Fibroblast of pulmonary artery (primary cell): ENCODE data around the gene ATG2B.

Experiments used
- DNase-seq: peaks from one replicate; pipeline ENCODE4 v3.0.0-alpha.2; 2010; ENCODE audit warnings: low read depth
- H3K4me3 ChIP-seq: replicated peaks from 2 replicates; pipeline ENCODE4 v1.5.1; 2011; ENCODE audit warnings: low read depth, mild to moderate bottlenecking, control low read depth, low read length, moderate library complexity
- TF ChIP-seq, protein P1 (sequence below): IDR thresholded peaks from 2 replicates; pipeline ENCODE4 v1.5.1; 2011; ENCODE audit warnings: mild to moderate bottlenecking, control low read depth, low read length, inconsistent platforms; ENCODE audit errors: missing control alignments

ATG2B gene

DNA sequence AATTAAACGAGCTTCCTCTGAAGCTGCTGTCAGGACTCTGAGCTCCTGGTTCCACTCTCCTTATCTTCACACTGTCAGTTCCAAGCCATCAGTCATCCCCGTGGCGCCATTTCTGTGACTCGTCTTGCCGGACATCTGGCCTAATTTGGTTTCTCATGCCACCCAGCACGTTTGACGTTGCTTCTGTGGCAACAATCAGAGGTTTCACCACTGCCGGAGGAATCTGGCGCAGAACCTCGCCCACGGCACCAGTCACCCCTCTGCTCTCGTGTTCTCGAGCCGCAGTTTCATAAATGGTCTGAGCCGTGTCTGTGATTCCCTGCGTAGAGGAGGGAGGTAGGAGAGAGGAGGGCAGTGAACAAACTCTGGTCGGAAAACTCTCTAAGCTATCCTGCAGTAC lies 77.5 kb downstream of the ATG2B start:
- TF ChIP-seq, protein P1, sequence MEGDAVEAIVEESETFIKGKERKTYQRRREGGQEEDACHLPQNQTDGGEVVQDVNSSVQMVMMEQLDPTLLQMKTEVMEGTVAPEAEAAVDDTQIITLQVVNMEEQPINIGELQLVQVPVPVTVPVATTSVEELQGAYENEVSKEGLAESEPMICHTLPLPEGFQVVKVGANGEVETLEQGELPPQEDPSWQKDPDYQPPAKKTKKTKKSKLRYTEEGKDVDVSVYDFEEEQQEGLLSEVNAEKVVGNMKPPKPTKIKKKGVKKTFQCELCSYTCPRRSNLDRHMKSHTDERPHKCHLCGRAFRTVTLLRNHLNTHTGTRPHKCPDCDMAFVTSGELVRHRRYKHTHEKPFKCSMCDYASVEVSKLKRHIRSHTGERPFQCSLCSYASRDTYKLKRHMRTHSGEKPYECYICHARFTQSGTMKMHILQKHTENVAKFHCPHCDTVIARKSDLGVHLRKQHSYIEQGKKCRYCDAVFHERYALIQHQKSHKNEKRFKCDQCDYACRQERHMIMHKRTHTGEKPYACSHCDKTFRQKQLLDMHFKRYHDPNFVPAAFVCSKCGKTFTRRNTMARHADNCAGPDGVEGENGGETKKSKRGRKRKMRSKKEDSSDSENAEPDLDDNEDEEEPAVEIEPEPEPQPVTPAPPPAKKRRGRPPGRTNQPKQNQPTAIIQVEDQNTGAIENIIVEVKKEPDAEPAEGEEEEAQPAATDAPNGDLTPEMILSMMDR = no peak
- peak; percentile 70 for DNase-seq
- no peak overlapping the region for H3K4me3 ChIP-seq

DNA sequence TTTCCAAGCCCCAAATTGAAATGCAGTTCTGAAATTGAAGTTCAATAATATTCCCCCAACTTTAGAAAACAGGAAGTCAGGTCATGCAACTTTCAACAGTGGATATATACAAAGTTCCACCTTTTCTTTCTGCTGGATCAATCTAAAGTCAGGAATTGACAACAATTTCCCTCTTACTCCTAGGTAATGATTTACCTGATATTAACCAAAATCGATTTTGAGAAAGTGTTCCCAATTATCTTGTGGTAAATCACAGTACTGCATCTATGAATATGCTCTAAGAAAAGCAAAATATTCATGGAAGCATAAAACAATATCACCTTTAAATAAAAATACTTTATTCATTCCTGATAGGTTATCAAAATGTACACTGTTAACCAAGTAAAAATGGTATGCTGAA lies 78.7 kb downstream of the ATG2B start:
- no peak for DNase-seq
- TF ChIP-seq, protein P1 = no peak

DNA sequence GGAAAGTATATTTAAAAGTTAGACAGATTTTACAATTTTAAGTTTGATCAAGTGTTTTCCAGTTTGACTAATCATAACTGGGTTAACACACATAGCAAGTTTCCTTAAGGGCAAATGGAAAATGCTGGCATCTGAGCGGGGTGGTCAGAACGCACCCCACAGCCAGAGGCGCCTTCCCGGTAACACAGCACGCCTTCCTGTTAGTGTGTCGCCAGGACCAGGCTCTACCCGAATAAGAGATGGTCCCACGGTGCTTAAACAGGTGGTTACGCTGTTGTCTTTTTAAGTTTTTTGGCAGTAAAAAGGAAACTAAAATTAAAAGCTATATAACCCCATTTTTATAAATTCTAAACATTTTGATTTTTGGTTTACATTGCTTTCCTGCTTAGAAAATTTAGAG lies 79.1 kb downstream of the ATG2B start:
- TF ChIP-seq, protein P1 = no peak
- H3K4me3 ChIP-seq = no peak overlapping the region
- DNase-seq = no peak

More for the DNA sequence above, 78.7 kb downstream of the ATG2B start:
- no peak overlapping the region for H3K4me3 ChIP-seq

DNA sequence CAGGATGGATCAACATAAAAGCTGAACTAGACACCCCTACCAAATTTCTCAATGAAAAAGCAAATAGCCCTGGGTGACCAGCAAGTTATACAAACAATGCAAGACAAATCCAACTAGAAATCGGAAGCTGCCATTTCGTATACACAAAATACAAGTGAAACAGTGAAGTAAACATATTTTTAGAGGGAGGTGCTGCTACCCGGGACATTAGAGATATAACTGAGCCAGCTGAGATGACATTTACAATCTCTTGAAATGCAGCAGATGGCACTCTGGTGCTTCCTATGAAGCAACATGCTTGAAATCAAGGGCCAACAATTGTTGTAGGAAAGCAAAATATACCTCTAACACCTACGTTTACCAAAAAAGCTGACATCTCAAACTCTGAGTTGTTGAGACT lies 81.7 kb downstream of the ATG2B start:
- TF ChIP-seq, protein P1 = no peak
- peak; percentile 35 for DNase-seq
- H3K4me3 ChIP-seq = no peak overlapping the region

DNA sequence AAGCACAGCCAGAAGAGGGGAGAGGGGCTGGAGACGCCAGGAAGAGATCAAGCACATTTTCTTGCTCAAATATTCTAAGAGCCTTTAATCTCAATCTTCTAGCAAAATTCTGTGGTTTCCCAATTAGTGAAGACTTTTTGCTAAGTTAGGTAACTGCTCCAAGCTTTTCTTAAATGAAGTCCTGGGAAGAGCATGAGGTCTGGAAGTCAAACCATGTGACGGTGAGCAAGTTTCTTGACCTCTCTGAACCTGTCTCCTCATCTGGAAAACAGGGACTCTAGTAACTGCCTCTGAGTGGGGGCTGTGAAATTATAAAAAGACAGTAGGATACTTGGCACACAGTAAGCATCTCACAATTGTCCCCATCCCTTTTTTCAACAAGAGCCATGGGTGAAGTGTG lies 83.0 kb downstream of the ATG2B start:
- H3K4me3 ChIP-seq = no peak overlapping the region
- no peak for DNase-seq
- TF ChIP-seq, protein P1 = no peak

DNA sequence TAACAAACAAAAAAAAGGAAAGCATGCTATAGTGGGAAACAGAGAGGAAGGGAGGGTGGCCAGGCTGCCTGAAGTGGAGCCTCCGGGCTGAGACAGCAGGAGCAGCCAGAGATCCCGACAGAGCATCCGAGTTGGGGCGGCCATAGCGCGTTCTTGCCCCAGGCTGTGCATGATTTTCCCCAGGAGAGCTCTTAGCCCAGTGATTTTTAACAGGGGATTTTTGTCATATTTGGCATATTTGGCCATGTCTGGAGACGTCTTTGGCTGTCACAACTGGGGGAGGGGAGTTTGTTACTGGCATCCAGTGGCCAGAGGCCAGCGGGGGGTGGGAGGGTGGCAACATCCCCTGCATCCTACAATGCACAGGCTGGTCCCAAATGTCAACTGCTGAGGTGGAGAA lies 83.6 kb downstream of the ATG2B start:
- no peak overlapping the region for H3K4me3 ChIP-seq
- TF ChIP-seq, protein P1 = no peak
- no peak for DNase-seq

DNA sequence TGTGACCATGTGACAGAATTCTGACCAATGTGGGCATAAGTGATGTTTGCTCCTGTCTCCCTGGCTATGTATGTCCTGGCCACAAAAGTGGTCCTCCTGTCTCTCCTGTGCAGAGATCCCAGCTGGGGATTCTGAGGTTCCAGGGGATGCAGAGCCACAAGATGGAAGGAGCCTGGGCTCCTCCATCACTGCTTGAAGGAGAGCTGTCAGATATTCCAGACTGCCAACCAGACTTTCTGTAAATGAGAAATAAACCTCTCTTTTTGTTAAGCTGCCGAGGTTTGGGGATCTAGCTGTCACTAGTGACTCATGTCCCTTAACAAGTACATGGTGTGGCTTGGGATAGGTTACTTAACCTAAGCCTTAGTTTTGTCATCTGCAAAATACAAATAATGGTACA lies 85.3 kb downstream of the ATG2B start:
- H3K4me3 ChIP-seq = no peak overlapping the region
- TF ChIP-seq, protein P1 = no peak
- no peak for DNase-seq
